OCI-LY7 (cell line): ENCODE measurements around the gene PGRMC1. TPM values are rescaled to one million over a fixed set of nuclear protein-coding genes. Genes with fewer than 3 reads are reported as not detected.
"Not testable (repeated sequence)": the region's sequence is repeated elsewhere in the genome, so short reads cannot be mapped to it uniquely, and the experiment has no call there.

Experiments used
- BruUV-seq: library from RNA; stranded (reverse); fragments of 400-500 nt; replicated peaks from 2 replicates; lab custom pipeline; 2021; lab: Mats Ljungman, UMichigan
- CTCF ChIA-PET: fragments of 300-600 bp; sonication (Branson Sonifier 250); formaldehyde crosslinking; loops from one replicate; lab custom pipeline; 2022; ENCODE audit warnings: antibody characterized with exemption; ENCODE audit not compliant: unreplicated experiment; lab: Charles Lee
- POLR2A ChIA-PET: fragments of 300-600 bp; sonication (Branson Sonifier 250); formaldehyde crosslinking; loops from one replicate; lab custom pipeline; 2022; ENCODE audit warnings: antibody characterized with exemption; lab: Charles Lee
- DNase-seq: peaks from one replicate; pipeline ENCODE4 v3.0.0-alpha.2; 2015; ENCODE audit warnings: low spot score
- H2AFZ ChIP-seq: fragments of 200-600 bp; sonication (generic), shearing (Covaris generic); 2 replicates; pipeline ENCODE4 v1.6.1; 2014; ENCODE audit warnings: mild to moderate bottlenecking, antibody characterized with exemption, low read length, moderate library complexity
- H3K27ac ChIP-seq: fragments of 200-600 bp; sonication (generic); 2 replicates; pipeline ENCODE4 v1.5.1; 2014; ENCODE audit warnings: mixed run types, low read depth, mild to moderate bottlenecking, moderate library complexity, low read length, inconsistent platforms; ENCODE audit not compliant: poor library complexity, severe bottlenecking
- H3K36me3 ChIP-seq: fragments of 200-600 bp; sonication (generic); 2 replicates; pipeline ENCODE4 v1.6.1; 2014; ENCODE audit warnings: mild to moderate bottlenecking, antibody characterized with exemption, low read length, moderate library complexity, mixed read lengths; ENCODE audit not compliant: insufficient read depth
- H3K4me1 ChIP-seq: fragments of 200-600 bp; sonication (generic); 2 replicates; pipeline ENCODE4 v1.5.1; 2014; ENCODE audit warnings: mild to moderate bottlenecking, low read length; ENCODE audit not compliant: insufficient read depth, poor library complexity, severe bottlenecking
- H3K4me2 ChIP-seq: fragments of 200-600 bp; sonication (generic); 2 replicates; pipeline ENCODE4 v1.6.1; 2014; ENCODE audit warnings: mild to moderate bottlenecking, low read length
- H3K4me3 ChIP-seq: fragments of 200-600 bp; sonication (generic); 2 replicates; pipeline ENCODE4 v1.5.1; 2014; ENCODE audit warnings: mild to moderate bottlenecking, low read depth, low read length; ENCODE audit not compliant: poor library complexity, severe bottlenecking
- H3K79me2 ChIP-seq: fragments of 200-600 bp; sonication (generic); 2 replicates; pipeline ENCODE4 v1.6.1; 2016; ENCODE audit warnings: low read depth, mild to moderate bottlenecking, low read length, moderate library complexity, mixed read lengths; ENCODE audit not compliant: insufficient read depth
- H3K9me2 ChIP-seq: fragments of 200-600 bp; sonication (generic); 2 replicates; pipeline ENCODE4 v1.6.1; 2016; ENCODE audit warnings: mild to moderate bottlenecking, low read length, mixed read lengths; ENCODE audit not compliant: insufficient read depth
- H3K9me3 ChIP-seq: fragments of 200-600 bp; sonication (generic); 2 replicates; pipeline ENCODE4 v1.6.1; 2014; ENCODE audit warnings: mild to moderate bottlenecking, mixed run types, low read length, mixed read lengths
- H4K20me1 ChIP-seq: fragments of 200-600 bp; sonication (generic); 2 replicates; pipeline ENCODE4 v1.6.1; 2014; ENCODE audit warnings: mild to moderate bottlenecking, antibody characterized with exemption, low read length, moderate library complexity, mixed read lengths; ENCODE audit not compliant: insufficient read depth
- CTCF ChIP-seq: fragments of 200-600 bp; sonication (generic); conservative IDR thresholded peaks from 2 replicates; pipeline ENCODE4 v1.5.1; 2014; ENCODE audit warnings: mild to moderate bottlenecking, antibody characterized with exemption, low read length, moderate library complexity, mixed read lengths
- EZH2phosphoT487 ChIP-seq: fragments of 200-600 bp; sonication (generic); IDR thresholded peaks from 2 replicates; pipeline ENCODE4 v1.6.1; 2018; ENCODE audit warnings: low read depth, borderline replicate concordance, mild to moderate bottlenecking, mixed run types, antibody characterized with exemption, low read length, moderate library complexity, mixed read lengths
- intact Hi-C: fragments of 100-400 bp; cut with micrococcal nuclease; formaldehyde crosslinking; loops from one replicate; pipeline ENCODE4 v1.10.0; 2022; ENCODE audit not compliant: unreplicated experiment
- total RNA-seq, 2 experiments: library from RNA; depleted of rRNA in 1 of 2; stranded (reverse); fragments of >200 nt in 1 of 2; shearing (Covaris generic) in 1 of 2; gene quantifications; 2 replicates each; pipeline ENCODE4 v1.2.3, GENCODE V29; 2014 to 2022

The PGRMC1 gene
- total RNA-seq, 2 experiments from 2014 or later: 22.9 to 23.9 TPM

DNA sequence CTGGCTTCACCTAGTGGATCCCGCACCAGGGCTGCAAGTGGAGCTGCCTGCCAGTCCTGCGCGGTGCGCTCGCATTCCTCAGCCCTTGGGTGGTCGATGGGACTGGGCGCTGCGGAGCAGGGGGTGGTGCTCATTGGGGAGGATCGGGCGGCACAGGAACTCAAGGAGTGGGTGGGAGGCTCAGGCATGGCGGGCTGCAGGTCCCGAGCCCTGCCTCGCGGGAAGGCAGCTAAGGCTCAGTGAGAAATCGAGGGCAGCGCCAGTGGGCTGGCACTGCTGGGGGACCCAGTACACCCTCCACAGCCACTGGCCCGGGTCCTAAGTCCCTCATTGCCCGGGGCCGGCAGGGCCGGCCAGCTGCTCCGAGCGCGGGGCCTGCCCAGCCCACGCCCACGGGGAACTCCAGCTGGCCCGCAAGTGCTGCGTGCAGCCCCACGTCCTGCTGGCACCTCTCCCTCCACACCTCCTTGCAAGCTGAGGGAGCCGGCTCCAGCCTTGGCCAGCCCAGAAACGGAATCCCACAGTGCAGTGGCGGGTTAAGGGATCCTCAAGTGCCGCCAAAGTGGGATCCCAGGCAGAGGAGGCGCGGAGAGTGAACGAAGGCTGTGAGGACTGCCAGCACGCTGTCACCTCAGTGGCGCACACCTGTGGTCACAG is 27.6 kb upstream of the PGRMC1 start:
- DNase-seq: no peak
- H2AFZ ChIP-seq: no peak overlapping the region
- no peak overlapping the region for H3K4me3 ChIP-seq
- H3K9me3 ChIP-seq: no peaks in the 10 kb centered on the region
- ChIA-PET CTCF (no interaction called here), POLR2A (no interaction called here)
- TF ChIP-seq CTCF (no peak), EZH2phosphoT487 (no peak)
- no peaks in the 10 kb centered on the region for H3K4me1 ChIP-seq
- H3K27ac ChIP-seq: no peak overlapping the region
- H4K20me1 ChIP-seq: no peaks in the 10 kb centered on the region
- intact Hi-C loops: no loop called here
- no peaks in the 10 kb centered on the region for H3K79me2 ChIP-seq
- H3K4me2 ChIP-seq: no peak overlapping the region
- BruUV-seq: no TSS peak
- H3K36me3 ChIP-seq: no peaks in the 10 kb centered on the region
- H3K9me2 ChIP-seq: no peaks in the 10 kb centered on the region

DNA sequence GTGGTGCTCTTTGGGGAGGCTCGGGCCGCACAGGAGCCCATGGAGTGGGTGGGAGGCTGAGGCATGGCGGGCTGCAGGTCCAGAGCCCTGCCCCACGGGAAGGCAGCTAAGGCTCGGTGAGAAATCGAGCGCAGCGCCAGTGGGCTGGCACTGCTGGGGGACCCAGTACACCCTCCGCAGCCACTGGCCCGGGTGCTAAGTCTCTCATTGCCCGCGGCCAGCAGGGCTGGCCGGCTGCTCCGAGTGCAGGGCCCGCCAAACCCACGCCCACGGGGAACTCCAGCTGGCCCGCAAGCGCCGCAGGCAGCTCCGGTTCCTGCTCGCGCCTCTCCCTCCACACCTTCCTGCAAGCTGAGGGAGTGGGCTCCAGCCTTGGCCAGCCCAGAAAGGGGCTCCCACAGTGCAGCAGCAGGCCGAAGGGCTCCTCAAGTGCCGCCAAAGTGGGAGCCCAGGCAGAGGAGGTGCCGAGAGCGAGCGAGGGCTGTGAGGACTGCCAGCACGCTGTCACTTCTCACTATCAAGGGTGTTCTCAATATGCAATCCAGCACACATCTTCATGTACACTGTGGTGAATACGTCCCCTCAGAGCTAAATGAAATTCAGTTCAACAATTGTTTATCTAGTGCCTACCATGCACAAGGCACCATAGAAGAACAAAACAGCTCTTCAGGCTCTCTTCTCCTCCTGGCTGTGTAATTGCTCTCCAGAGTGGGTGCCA is 25.0 kb upstream of the PGRMC1 start:
- H3K79me2 ChIP-seq, H2AFZ ChIP-seq, H4K20me1 ChIP-seq, H3K9me2 ChIP-seq, DNase-seq, H3K36me3 ChIP-seq, H3K9me3 ChIP-seq, intact Hi-C loops, H3K4me2 ChIP-seq, H3K27ac ChIP-seq, H3K4me3 ChIP-seq, CTCF ChIA-PET, H3K4me1 ChIP-seq, POLR2A ChIA-PET, BruUV-seq: not testable (repeated sequence)

GRCh38 chrX:119211649-119212014 is 24.5 kb upstream of the PGRMC1 start:
- no peak overlapping the region for H3K4me2 ChIP-seq
- ChIA-PET POLR2A (no interaction called here), CTCF (no interaction called here)
- no peak overlapping the region for H2AFZ ChIP-seq
- intact Hi-C loops: no loop called here
- H3K9me2 ChIP-seq: no peaks in the 10 kb centered on the region
- BruUV-seq: no TSS peak
- TF ChIP-seq EZH2phosphoT487: no peak
- TF ChIP-seq CTCF: no peak
- H3K9me3 ChIP-seq: no peaks in the 10 kb centered on the region
- H3K4me3 ChIP-seq: no peak overlapping the region
- DNase-seq: no peak
- no peaks in the 10 kb centered on the region for H3K79me2 ChIP-seq
- H3K36me3 ChIP-seq: no peaks in the 10 kb centered on the region
- no peaks in the 10 kb centered on the region for H3K4me1 ChIP-seq
- H4K20me1 ChIP-seq: no peaks in the 10 kb centered on the region
- no peak overlapping the region for H3K27ac ChIP-seq
